GM23248 (cell line): ENCODE data around the gene IL17RE. TPM values are rescaled to one million over a fixed set of nuclear protein-coding genes. Genes with fewer than 3 reads are reported as not detected.

Experiments
- DNase-seq: peaks from one replicate; pipeline ENCODE4 v3.0.0-alpha.2; 2015
- H2AFZ ChIP-seq: fragments of 200-600 bp; sonication (generic); 2 replicates; pipeline ENCODE4 v1.6.1; 2016; ENCODE audit warnings: antibody characterized with exemption
- H3F3A ChIP-seq: fragments of 200-600 bp; sonication (generic); 2 replicates; pipeline ENCODE4 v1.6.1; 2016; ENCODE audit warnings: mild to moderate bottlenecking, antibody characterized with exemption, mixed run types; ENCODE audit not compliant: insufficient read depth
- H3K27ac ChIP-seq: fragments of 200-600 bp; sonication (generic); 2 replicates; pipeline ENCODE4 v1.5.1; 2016; ENCODE audit warnings: mild to moderate bottlenecking
- H3K27me3 ChIP-seq: fragments of 200-600 bp; sonication (generic); replicated peaks from 2 replicates; pipeline ENCODE4 v1.6.1; 2016; ENCODE audit warnings: mild to moderate bottlenecking; ENCODE audit not compliant: insufficient read depth
- H3K36me3 ChIP-seq: fragments of 200-600 bp; sonication (generic); 2 replicates; pipeline ENCODE4 v1.6.1; 2016; ENCODE audit warnings: low read depth, mild to moderate bottlenecking
- H3K4me1 ChIP-seq: fragments of 200-600 bp; sonication (generic); 2 replicates; pipeline ENCODE4 v1.6.1; 2016; ENCODE audit warnings: mild to moderate bottlenecking; ENCODE audit not compliant: insufficient read depth
- H3K4me2 ChIP-seq: fragments of 200-600 bp; sonication (generic); one replicate; pipeline ENCODE4 v1.6.1; 2016; ENCODE audit warnings: mild to moderate bottlenecking; ENCODE audit not compliant: unreplicated experiment
- H3K4me3 ChIP-seq: fragments of 200-600 bp; sonication (generic); 2 replicates; pipeline ENCODE4 v1.5.1; 2016; ENCODE audit warnings: mild to moderate bottlenecking
- H3K79me2 ChIP-seq: fragments of 200-600 bp; sonication (generic); 2 replicates; pipeline ENCODE4 v1.6.1; 2016; ENCODE audit warnings: mild to moderate bottlenecking; ENCODE audit not compliant: insufficient read depth
- H3K9ac ChIP-seq: fragments of 200-600 bp; sonication (generic); 2 replicates; pipeline ENCODE4 v1.6.1; 2016; ENCODE audit warnings: mild to moderate bottlenecking
- H3K9me2 ChIP-seq: fragments of 200-600 bp; sonication (generic); 2 replicates; pipeline ENCODE4 v1.6.1; 2016; ENCODE audit warnings: mixed run types, mild to moderate bottlenecking, moderate library complexity; ENCODE audit not compliant: insufficient read depth
- H3K9me3 ChIP-seq: fragments of 200-600 bp; sonication (generic); one replicate; pipeline ENCODE4 v1.6.1; 2017; ENCODE audit warnings: low read depth
- H4K20me1 ChIP-seq: fragments of 200-600 bp; sonication (generic); 2 replicates; pipeline ENCODE4 v1.6.0; 2016; ENCODE audit not compliant: insufficient read depth
- EZH2 ChIP-seq: fragments of 200-600 bp; sonication (generic); IDR thresholded peaks from 2 replicates; pipeline ENCODE4 v1.6.1; 2018; ENCODE audit warnings: antibody characterized with exemption, mild to moderate bottlenecking; ENCODE audit not compliant: insufficient read depth, poor library complexity, severe bottlenecking
- EZH2phosphoT487 ChIP-seq: fragments of 200-600 bp; sonication (generic); IDR thresholded peaks from 2 replicates; pipeline ENCODE4 v1.6.1; 2018; ENCODE audit warnings: antibody characterized with exemption, moderate library complexity, mild to moderate bottlenecking, low read depth; ENCODE audit not compliant: insufficient read depth
- WGBS, 2 experiments: methylation state at CpG; one replicate each; pipeline ENCODE4 v1.1.6; 2015 to 2017; ENCODE audit warnings: low lambda C conversion rate in 2 of 2, low coverage in 1 of 2; ENCODE audit errors: missing lambda C conversion rate in 2 of 2; 5-methylcytosine and 5-hydroxymethylcytosine counted together
- in situ Hi-C: fragments of 300-500 bp; cut with MboI; formaldehyde crosslinking; loops from 2 replicates; pipeline ENCODE4 v1.15.0; 2020
- polyA plus RNA-seq: library from polyadenylated mRNA; unstranded; fragments of >200 nt; fragmentation: Nextera tagmentation; extraction: Ambion mirVana; gene quantifications from 2 replicates; pipeline ENCODE4 v1.2.1, GENCODE V29; 2016
- total RNA-seq: library from RNA; depleted of rRNA; stranded (reverse); fragments of >200 nt; shearing (Covaris generic); gene quantifications from 2 replicates; pipeline ENCODE4 v1.2.3, GENCODE V29; 2014

The IL17RE gene
- total and polyA plus RNA-seq, 2 experiments from 2014 or later: 0.24 to 5.5 TPM

DNA sequence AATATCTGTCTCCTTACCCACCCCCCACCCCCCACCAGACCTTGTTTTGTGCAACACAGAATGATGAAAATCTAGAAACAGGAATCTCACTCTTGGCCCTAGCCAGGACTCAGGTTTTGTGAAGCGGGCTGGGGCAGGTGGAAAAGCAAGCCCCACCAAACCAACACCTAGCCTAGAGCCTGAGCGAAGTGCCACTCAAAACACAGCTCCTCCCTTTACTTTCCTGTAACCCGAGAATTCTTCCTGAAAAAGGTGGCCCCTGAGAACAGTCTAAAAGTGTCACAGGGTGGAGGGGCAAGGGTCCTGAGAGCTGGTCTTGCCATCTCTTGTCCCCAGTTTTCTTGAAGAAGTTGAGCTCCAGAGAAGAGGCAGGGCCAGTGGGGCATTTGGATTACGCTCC lies 41.4 kb upstream of the IL17RE start:
- Histone ChIP-seq H3K79me2 (no peaks in the 10 kb centered on the region), H3K9me2 (no peaks in the 10 kb centered on the region), H3K9me3 (no peaks in the 10 kb centered on the region), H3K4me1 (no peaks in the 10 kb centered on the region), H3K4me3 (no peak overlapping the region), H3K27me3 (no peaks in the 10 kb centered on the region), H2AFZ (no peak overlapping the region), H3K36me3 (no peaks in the 10 kb centered on the region), H4K20me1 (no peaks in the 10 kb centered on the region), H3K4me2 (no peak overlapping the region), H3K27ac (no peak overlapping the region), H3K9ac (no peak overlapping the region), H3F3A (no peaks in the 10 kb centered on the region)
- in situ Hi-C loops: no loop called here
- DNase-seq: no peak
- 95 to 96% methylated on average over 4 of the region's 4 CpGs for WGBS, 2 experiments
- TF ChIP-seq EZH2phosphoT487 (no peak), EZH2 (no peak)

DNA sequence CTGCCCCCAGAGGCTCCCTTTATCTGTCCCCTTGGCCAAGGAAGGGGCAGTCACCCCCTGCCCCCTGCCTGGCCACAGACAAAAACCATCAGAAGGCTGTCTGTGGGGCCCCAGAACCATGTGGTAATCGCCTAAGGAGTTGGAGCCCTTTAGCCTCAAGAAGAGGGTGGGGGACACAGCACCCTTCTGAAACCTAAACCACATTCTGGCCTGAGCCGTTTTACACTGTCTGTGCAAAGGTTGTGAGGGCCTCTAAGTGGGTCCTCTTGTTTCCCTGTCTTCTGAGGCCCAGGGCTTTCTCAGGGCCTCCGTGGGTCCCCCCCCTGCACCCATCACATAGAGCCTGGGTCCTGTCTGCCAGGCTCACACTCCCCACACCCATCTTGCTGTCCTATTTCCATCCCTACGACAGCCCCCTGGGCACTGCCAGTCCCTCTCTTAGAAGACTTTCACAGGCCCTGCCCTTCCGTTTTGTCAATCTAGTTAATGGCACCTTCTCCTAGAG lies 41.0 kb upstream of the IL17RE start:
- Histone ChIP-seq H3K27ac (no peak overlapping the region), H3K4me1 (no peaks in the 10 kb centered on the region), H3K36me3 (no peaks in the 10 kb centered on the region), H3K4me2 (no peak overlapping the region), H3K79me2 (no peaks in the 10 kb centered on the region), H3F3A (no peaks in the 10 kb centered on the region), H3K9me3 (no peaks in the 10 kb centered on the region), H4K20me1 (no peaks in the 10 kb centered on the region), H3K9ac (no peak overlapping the region), H2AFZ (no peak overlapping the region), H3K27me3 (no peaks in the 10 kb centered on the region), H3K4me3 (no peak overlapping the region), H3K9me2 (no peaks in the 10 kb centered on the region)
- in situ Hi-C loops: no loop called here
- WGBS, 2 experiments: 95 to 97% methylated on average over 5 of the region's 5 CpGs
- no peak for DNase-seq
- no peak for TF ChIP-seq EZH2phosphoT487
- no peak for TF ChIP-seq EZH2

DNA sequence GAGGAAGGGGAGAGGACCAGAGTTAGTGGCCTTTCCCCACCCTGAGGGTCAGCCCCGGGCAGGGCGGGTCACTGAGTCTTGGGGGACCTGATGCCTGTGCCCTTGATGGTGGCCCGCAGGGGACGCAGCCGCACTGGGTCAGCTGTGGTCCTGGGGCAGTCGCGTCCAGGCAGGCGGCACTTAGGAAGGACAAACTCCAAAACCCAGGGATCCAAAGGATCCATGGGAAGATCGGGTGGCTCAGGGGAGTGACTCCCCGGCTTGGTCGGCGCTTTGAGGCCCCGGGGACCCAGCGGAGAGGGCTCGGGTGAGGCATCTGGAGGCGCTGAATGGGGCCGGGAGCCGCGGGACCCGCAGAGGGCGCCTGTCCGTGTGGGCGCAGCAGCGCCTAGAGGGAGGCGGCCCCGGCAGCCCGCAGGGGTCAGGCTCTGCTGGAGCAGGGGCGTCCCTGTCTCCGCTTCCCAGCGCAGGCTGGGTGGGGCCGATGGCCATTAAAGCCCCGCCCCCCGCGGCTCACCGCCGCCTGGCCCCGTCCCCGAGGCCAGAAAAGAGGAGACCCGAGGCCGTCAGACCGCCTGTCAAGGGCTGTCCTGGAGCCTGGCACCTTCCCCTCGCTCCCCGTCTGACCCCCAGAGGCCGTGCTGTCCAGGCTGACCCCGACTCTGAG lies 40.1 kb upstream of the IL17RE start:
- 24 to 39% methylated on average over 29 to 33 of the region's 45 CpGs for WGBS, 2 experiments
- H3K79me2 ChIP-seq: no peaks in the 10 kb centered on the region
- no peaks in the 10 kb centered on the region for H3K36me3 ChIP-seq
- H3K9me3 ChIP-seq: no peaks in the 10 kb centered on the region
- no peaks in the 10 kb centered on the region for H3K4me1 ChIP-seq
- no peaks in the 10 kb centered on the region for H3K27me3 ChIP-seq
- peak overlapping the region; percentile 66 for H2AFZ ChIP-seq
- H3K4me3 ChIP-seq: peak overlapping the region; percentile 45; the same call in 1 of the 2 replicates
- H3K9me2 ChIP-seq: no peaks in the 10 kb centered on the region
- no peak overlapping the region for H3K4me2 ChIP-seq
- peak; percentile 51 for DNase-seq
- no peak for TF ChIP-seq EZH2phosphoT487
- TF ChIP-seq EZH2: no peak
- H3K27ac ChIP-seq: no peak overlapping the region
- in situ Hi-C loops: no loop called here
- peak overlapping the region; percentile 1; the same call in 1 of the 2 replicates for H3K9ac ChIP-seq
- H4K20me1 ChIP-seq: no peaks in the 10 kb centered on the region
- no peaks in the 10 kb centered on the region for H3F3A ChIP-seq

DNA sequence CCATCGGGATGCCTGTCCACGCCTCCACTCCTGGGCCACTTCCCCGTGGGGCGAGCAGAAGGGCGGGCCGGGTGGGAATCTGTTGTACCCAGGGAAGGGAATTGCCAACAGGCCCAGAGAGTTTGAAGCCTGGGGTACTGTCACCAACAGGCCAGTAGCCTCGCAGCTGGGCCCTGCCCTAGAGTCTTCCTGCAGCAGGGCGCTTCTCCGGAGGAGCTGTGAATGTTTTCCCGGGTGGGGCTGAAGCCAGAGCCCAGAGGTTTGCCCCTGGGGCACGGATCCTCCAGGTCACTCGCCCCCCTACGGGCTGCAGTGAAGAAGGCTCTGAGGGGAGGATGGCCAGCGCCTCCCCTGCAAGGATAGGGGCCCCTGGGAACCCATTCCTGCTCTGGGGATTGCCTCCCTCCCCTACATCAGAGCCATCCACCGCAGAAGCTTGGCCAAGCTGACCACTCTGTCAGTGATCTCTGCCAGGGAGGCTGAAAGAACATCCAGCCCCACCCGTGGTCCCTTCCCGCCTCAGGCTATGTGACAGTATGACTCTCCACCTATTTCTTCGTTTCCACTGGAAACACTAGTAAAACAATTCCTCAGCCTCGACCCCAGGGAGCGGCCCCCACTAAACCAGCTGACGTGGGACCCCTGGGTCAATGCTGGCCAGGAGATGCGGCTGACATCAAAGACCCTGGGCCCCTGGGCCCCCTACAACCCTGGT lies 39.4 kb upstream of the IL17RE start:
- Histone ChIP-seq H3K36me3 (no peaks in the 10 kb centered on the region), H4K20me1 (no peaks in the 10 kb centered on the region), H3K4me3 (0 out of 2 replicates have a peak overlapping the region, but pooled peaks have one; percentile 45), H3F3A (no peaks in the 10 kb centered on the region), H3K9ac (0 out of 2 replicates have a peak overlapping the region, but pooled peaks have one; percentile 1), H3K9me3 (no peaks in the 10 kb centered on the region), H3K27me3 (no peaks in the 10 kb centered on the region), H3K27ac (no peak overlapping the region), H3K9me2 (no peaks in the 10 kb centered on the region), H3K79me2 (no peaks in the 10 kb centered on the region), H3K4me2 (no peak overlapping the region), H3K4me1 (no peaks in the 10 kb centered on the region), H2AFZ (peak overlapping the region; percentile 66)
- DNase-seq: no peak
- no peak for TF ChIP-seq EZH2phosphoT487
- TF ChIP-seq EZH2: no peak
- in situ Hi-C loops: no loop called here
- 53 to 55% methylated on average over 19 to 22 of the region's 22 CpGs for WGBS, 2 experiments
